Right hindlimb (tissue), 1 donor: ENCODE data around the gene AKAP8.
"Not testable (repeated sequence)": the region's sequence is repeated elsewhere in the genome, so short reads cannot be mapped to it uniquely, and the experiment has no call there.

Source experiments
- DNase-seq: peaks from one replicate; pipeline ENCODE4 v3.0.0-alpha.2; 2018

Gene AKAP8

GRCh38 chr19:15372470-15372869 lies 7.1 kb downstream of the AKAP8 start:
- DNase-seq, result no peak

GRCh38 chr19:15371786-15372380 lies 7.7 kb downstream of the AKAP8 start:
- DNase-seq, result no peak

- DNase-seq, result no peak
Measured at GRCh38 chr19:15371119-15371518, 8.5 kb downstream of the AKAP8 start.

GRCh38 chr19:15369594-15369891 lies 10.0 kb downstream of the AKAP8 start:
- no peak for DNase-seq

- no peak for DNase-seq
Measured at GRCh38 chr19:15368798-15369593, 10.6 kb downstream of the AKAP8 start.

GRCh38 chr19:15368051-15368632 lies 11.4 kb downstream of the AKAP8 start:
- DNase-seq, result no peak

- no peak for DNase-seq
Measured at GRCh38 chr19:15367439-15367838, 12.1 kb downstream of the AKAP8 start.

- no peak for DNase-seq
Measured at GRCh38 chr19:15365264-15365663, 14.3 kb downstream of the AKAP8 start.

- DNase-seq, result not testable (repeated sequence)
Measured at GRCh38 chr19:15363791-15364190, 15.8 kb downstream of the AKAP8 start.

- DNase-seq, result not testable (repeated sequence)
Measured at GRCh38 chr19:15363048-15363447, 16.5 kb downstream of the AKAP8 start.

- DNase-seq, result not testable (repeated sequence)
Measured at GRCh38 chr19:15360015-15360414, 19.6 kb downstream of the AKAP8 start.

GRCh38 chr19:15358918-15359317 lies 20.7 kb downstream of the AKAP8 start:
- no peak for DNase-seq

- no peak for DNase-seq
Measured at GRCh38 chr19:15357906-15358305, 21.7 kb downstream of the AKAP8 start.

- DNase-seq, result no peak
Measured at GRCh38 chr19:15354566-15355296, 24.9 kb downstream of the AKAP8 start.

- no peak for DNase-seq
Measured at GRCh38 chr19:15353908-15354307, 25.7 kb downstream of the AKAP8 start.

GRCh38 chr19:15352535-15352934 lies 27.1 kb downstream of the AKAP8 start:
- DNase-seq, result not testable (repeated sequence)

GRCh38 chr19:15341328-15341727 lies 38.3 kb downstream of the AKAP8 start:
- not testable (repeated sequence) for DNase-seq

- no peak for DNase-seq
Measured at GRCh38 chr19:15340086-15340485, 39.5 kb downstream of the AKAP8 start.

GRCh38 chr19:15337202-15337601 lies 42.4 kb downstream of the AKAP8 start:
- no peak for DNase-seq

- DNase-seq, result not testable (repeated sequence)
Measured at GRCh38 chr19:15335992-15336391, 43.6 kb downstream of the AKAP8 start.

GRCh38 chr19:15332311-15332996 lies 47.1 kb downstream of the AKAP8 start, which contains the start of gene BRD4:
TSS of gene BRD4 (minus strand) at chr19:15332539. CDS start at chr19:15273099, 59,440 bp downstream.
- peak; percentile 80 for DNase-seq

GRCh38 chr19:15331419-15332310 lies 47.9 kb downstream of the AKAP8 start:
- peak; percentile 60 for DNase-seq
